ENCODE results near the gene LRRC55. TPM values are rescaled to one million over a fixed set of nuclear protein-coding genes. Genes with fewer than 3 reads are reported as not detected.

Gene LRRC55
- total and polyA plus RNA-seq, 9 of the 15 experiments (the other 6 are each of a cell fraction or from before 2014, with no cell fraction given) = not detected

- H3K79me2 ChIP-seq (ENCODE audit: control insufficient read depth, insufficient read depth, low read length) = no peaks in the 10 kb centered on the region
- 6% methylated on average over 3 of the region's 3 CpGs for WGBS (ENCODE audit: insufficient coverage, low coverage, missing lambda C conversion rate)
- H3K4me3 ChIP-seq = no peak overlapping the region
- no peak overlapping the region for H3K4me2 ChIP-seq (ENCODE audit: insufficient read depth, low read length)
- DNase-seq (ENCODE audit: extremely low read depth in 1 of 4, low spot score in 3 of 4) (no peak), ATAC-seq (peak; percentile 68), FAIRE-seq (no peak)
- H2AFZ ChIP-seq (ENCODE audit: low read depth, low read length) = no peak overlapping the region
- no peak overlapping the region for H3K27ac ChIP-seq (ENCODE audit: extremely low read depth, low read depth, low read length)
- H3K4me1 ChIP-seq (replicated peaks in 1 of 2; ENCODE audit: control insufficient read depth in 2 of 2, insufficient read depth in 2 of 2, low read length in 2 of 2) = no peaks in the 10 kb centered on the region
- no peaks in the 10 kb centered on the region for H3K9me1 ChIP-seq (ENCODE audit: control insufficient read depth, insufficient read depth, low read length)
- intact Hi-C loops (cut with micrococcal nuclease) (no loop called here), in situ Hi-C loops (cut with MboI) (no loop called here)
- no TSS peak for BruUV-seq (replicated peaks)
- no peaks in the 10 kb centered on the region for H3K36me3 ChIP-seq (ENCODE audit: control insufficient read depth, insufficient read depth, low read length)
- H4K20me1 ChIP-seq (replicated peaks; ENCODE audit: control insufficient read depth, insufficient read depth, low read length) = no peaks in the 10 kb centered on the region
- H3K9me3 ChIP-seq (replicated peaks; ENCODE audit: control insufficient read depth, insufficient read depth, low read depth, low read length) = no peaks in the 10 kb centered on the region
- H3K9ac ChIP-seq (ENCODE audit: insufficient read depth in 1 of 2, low read depth in 2 of 2, low read length in 2 of 2) = no peak overlapping the region
- TF ChIP-seq FOXJ2 (tag; IDR thresholded peaks at IDR 0.05) (no peak), TEAD1 (CRISPR knock-in tag; IDR thresholded peaks at IDR 0.05) (no peak), ZNF766 (CRISPR knock-in tag; conservative IDR thresholded peaks at IDR 0.05) (no peak), CC2D1A (IDR thresholded peaks at IDR 0.05) (no peak), GTF2E2 (tag; IDR thresholded peaks at IDR 0.05) (no peak), CTCF (IDR thresholded peaks at IDR 0.05 in 2 of 3, conservative IDR thresholded peaks at IDR 0.05 in 1 of 3; ENCODE audit: insufficient read depth in 2 of 3, low read depth in 1 of 3, low read length in 3 of 3) (0 out of 6 replicates have a peak, but pooled peaks of 1 of the 3 experiments have one; percentile 6), MCM3 (IDR thresholded peaks at IDR 0.05) (no peak), SMC3 (conservative IDR thresholded peaks at IDR 0.05; ENCODE audit: insufficient read depth, low read depth, low read length) (no peak), NFE2L1 (tag; IDR thresholded peaks at IDR 0.05; ENCODE audit: borderline replicate concordance, low read depth) (no peak), RBBP5 (IDR thresholded peaks at IDR 0.05; ENCODE audit: borderline replicate concordance, insufficient read depth, low read length, poor library complexity, severe bottlenecking) (no peak), DPF2 (IDR thresholded peaks at IDR 0.05) (no peak), MIER1 (IDR thresholded peaks at IDR 0.05; ENCODE audit: low read depth) (no peak), ZFP36 (IDR thresholded peaks at IDR 0.05; ENCODE audit: low read depth, low read length, partially characterized antibody) (peak; percentile 76), BCLAF1 (IDR thresholded peaks at IDR 0.05; ENCODE audit: borderline replicate concordance in 1 of 2, control insufficient read depth in 1 of 2, low read depth in 2 of 2, low read length in 1 of 2) (no peak), ZNF121 (CRISPR knock-in tag; conservative IDR thresholded peaks at IDR 0.05) (no peak), HCFC1 (IDR thresholded peaks at IDR 0.05; ENCODE audit: low read depth, low read length) (no peak)
- H3K27me3 ChIP-seq (ENCODE audit: control insufficient read depth in 2 of 2, insufficient read depth in 2 of 2, low read length in 2 of 2) = peaks cover 19 to 42% of the 10 kb centered on the region in 2 experiments
- ChIA-PET POLR2A (interaction anchor here (0.8 to 1.2 kb wide), 2 partner anchors 8 to 16 kb away, joined by 4 read pairs; no protein-coding TSS in a partner anchor), CTCF (ENCODE audit: low intra/inter-chr PET ratio) (no interaction called here)
Measured at GRCh38 chr11:57205041-57205641, 23.4 kb downstream of the LRRC55 start.
